COR-L47 (cell line): ENCODE results near the gene NR0B1.

Experiments
- DNase-seq: peaks from one replicate; lab custom pipeline; 2025; lab: John Stamatoyannopoulos, UW

The NR0B1 gene

GRCh38 chrX:30309139-30309571 is at the start of gene NR0B1:
Gene NR0B1 (minus strand): TSS chrX:30309390. CDS start chrX:30309363, 27 bp downstream.
- no peak for DNase-seq

- DNase-seq: no peak
Measured at GRCh38 chrX:30349946-30350345, 40.8 kb upstream of the NR0B1 start.

- no peak for DNase-seq
Measured at GRCh38 chrX:30343206-30343605, 34.0 kb upstream of the NR0B1 start.

GRCh38 chrX:30340753-30341152 is 31.6 kb upstream of the NR0B1 start:
- DNase-seq: no peak

GRCh38 chrX:30327762-30328161 is 18.6 kb upstream of the NR0B1 start:
- DNase-seq: no peak

GRCh38 chrX:30317308-30317707 is 8.1 kb upstream of the NR0B1 start:
- DNase-seq: no peak

GRCh38 chrX:30313322-30313721 is 4.1 kb upstream of the NR0B1 start:
- DNase-seq: peak; percentile 35

- no peak for DNase-seq
Measured at GRCh38 chrX:30312858-30313257, 3.7 kb upstream of the NR0B1 start.

GRCh38 chrX:30310429-30311206 is 1.4 kb upstream of the NR0B1 start:
- DNase-seq: no peak

- DNase-seq: peak; percentile 46
Measured at GRCh38 chrX:30308263-30309138, 689 bp downstream of the NR0B1 start.

- no peak for DNase-seq
Measured at GRCh38 chrX:30307466-30307865, 1.7 kb downstream of the NR0B1 start.

GRCh38 chrX:30304866-30305265 is 4.3 kb downstream of the NR0B1 start:
- DNase-seq: no peak

GRCh38 chrX:30302956-30303355 is 6.2 kb downstream of the NR0B1 start:
- DNase-seq: no peak

GRCh38 chrX:30301963-30302362 is 7.2 kb downstream of the NR0B1 start:
- no peak for DNase-seq

GRCh38 chrX:30301208-30301607 is 8.0 kb downstream of the NR0B1 start:
- DNase-seq: no peak

GRCh38 chrX:30296408-30297254 is 12.6 kb downstream of the NR0B1 start:
- no peak for DNase-seq

- no peak for DNase-seq
Measured at GRCh38 chrX:30283456-30284200, 25.6 kb downstream of the NR0B1 start.

- no peak for DNase-seq
Measured at GRCh38 chrX:30282527-30282926, 26.7 kb downstream of the NR0B1 start.

GRCh38 chrX:30280428-30280827 is 28.8 kb downstream of the NR0B1 start:
- no peak for DNase-seq

GRCh38 chrX:30278365-30278764 is 30.8 kb downstream of the NR0B1 start:
- DNase-seq: no peak

- DNase-seq: peak; percentile 1
Measured at GRCh38 chrX:30275498-30275897, 33.7 kb downstream of the NR0B1 start.
